KG1 (cell line): ENCODE results near the gene NAV1.
"Not testable (repeated sequence)": the region's sequence is repeated elsewhere in the genome, so short reads cannot be mapped to it uniquely, and the experiment has no call there.

Source experiments
- DNase-seq: peaks from one replicate; lab custom pipeline; 2025; lab: John Stamatoyannopoulos, UW

Gene NAV1

GRCh38 chr1:201544710-201545109 lies 5.8 kb downstream of the NAV1 start:
- no peak for DNase-seq

GRCh38 chr1:201545851-201546492 lies 7.0 kb downstream of the NAV1 start:
- no peak for DNase-seq

GRCh38 chr1:201549522-201549921 lies 10.6 kb downstream of the NAV1 start:
- DNase-seq: not testable (repeated sequence)

GRCh38 chr1:201551096-201551495 lies 12.2 kb downstream of the NAV1 start:
- no peak for DNase-seq

GRCh38 chr1:201551877-201552731 lies 13.2 kb downstream of the NAV1 start:
- DNase-seq: no peak

- no peak for DNase-seq
Measured at GRCh38 chr1:201552941-201553351, 14.0 kb downstream of the NAV1 start.

- DNase-seq: no peak
Measured at GRCh38 chr1:201553496-201554189, 14.7 kb downstream of the NAV1 start.

- DNase-seq: no peak
Measured at GRCh38 chr1:201554190-201554600, 15.3 kb downstream of the NAV1 start.

- no peak for DNase-seq
Measured at GRCh38 chr1:201554789-201555592, 16.1 kb downstream of the NAV1 start.

- no peak for DNase-seq
Measured at GRCh38 chr1:201555593-201555945, 16.6 kb downstream of the NAV1 start.

GRCh38 chr1:201556841-201557571 lies 18.1 kb downstream of the NAV1 start:
- no peak for DNase-seq

GRCh38 chr1:201557572-201557958 lies 18.6 kb downstream of the NAV1 start:
- DNase-seq: no peak

- DNase-seq: no peak
Measured at GRCh38 chr1:201559679-201560162, 20.8 kb downstream of the NAV1 start.

GRCh38 chr1:201560328-201561194 lies 21.6 kb downstream of the NAV1 start:
- no peak for DNase-seq

GRCh38 chr1:201561195-201561564 lies 22.3 kb downstream of the NAV1 start:
- DNase-seq: no peak

GRCh38 chr1:201561601-201562000 lies 22.7 kb downstream of the NAV1 start:
- DNase-seq: no peak

GRCh38 chr1:201562257-201562656 lies 23.3 kb downstream of the NAV1 start:
- DNase-seq: no peak

- DNase-seq: no peak
Measured at GRCh38 chr1:201562659-201563405, 23.9 kb downstream of the NAV1 start.

- DNase-seq: no peak
Measured at GRCh38 chr1:201563406-201563780, 24.5 kb downstream of the NAV1 start.

- DNase-seq: no peak
Measured at GRCh38 chr1:201563941-201564340, 25.0 kb downstream of the NAV1 start.
